Posterior cingulate gyrus (tissue), 11 donors: Measurements from ENCODE around the gene CPEB4.

Experiments
- DNase-seq, 10 donors: peaks; one replicate each; pipeline versions ENCODE4 v3.0.0 to v3.0.0-alpha.2; 2020 to 2021; ENCODE audit warnings: mixed read lengths in 3 of 10
- intact Hi-C: fragments of 100-400 bp; cut with DNase I; formaldehyde crosslinking; loops from one replicate; pipeline ENCODE4 v1.15.1; 2023

CPEB4 gene

GRCh38 chr5:173968154-173968797, 80.1 kb downstream of the CPEB4 start:
- intact Hi-C loops: loop anchor here (10.0 kb wide), 1 partner anchor 183 kb away; no protein-coding TSS in a partner anchor
- DNase-seq: peak in 8 of 10 donors; percentile 56 to 95 (median 72)

GRCh38 chr5:173969167-173970049, 81.3 kb downstream of the CPEB4 start:
- intact Hi-C loops: loop anchor here (5.0 to 10.0 kb wide), 4 partner anchors 77 to 675 kb away; no protein-coding TSS in a partner anchor
- DNase-seq: no peak

- DNase-seq: no peak
- intact Hi-C loops: loop anchor here (5.0 to 10.0 kb wide), 3 partner anchors 79 to 676 kb away; no protein-coding TSS in a partner anchor
These were observed 82.9 kb downstream of the CPEB4 start for GRCh38 chr5:173970878-173971650.

GRCh38 chr5:173971681-173972345, 83.7 kb downstream of the CPEB4 start:
- intact Hi-C loops: loop anchor here (5.0 to 10.0 kb wide), 3 partner anchors 80 to 677 kb away; no protein-coding TSS in a partner anchor
- no peak for DNase-seq

GRCh38 chr5:173972607-173972924, 84.4 kb downstream of the CPEB4 start:
- no peak for DNase-seq
- intact Hi-C loops: loop anchor here (5.0 to 10.0 kb wide), 3 partner anchors 80 to 678 kb away; no protein-coding TSS in a partner anchor

GRCh38 chr5:173972925-173973615, 84.9 kb downstream of the CPEB4 start:
- intact Hi-C loops: loop anchor here (1.0 to 10.0 kb wide), 4 partner anchors 81 to 678 kb away; no protein-coding TSS in a partner anchor
- peak; percentile 75 to 97 (median 89) for DNase-seq

GRCh38 chr5:173973616-173973969, 85.4 kb downstream of the CPEB4 start:
- DNase-seq: peak in 4 of 10 donors; percentile 34 to 89 (median 58)
- intact Hi-C loops: loop anchor here (1.0 to 10.0 kb wide), 4 partner anchors 81 to 679 kb away; no protein-coding TSS in a partner anchor

GRCh38 chr5:173974688-173975239, 86.6 kb downstream of the CPEB4 start:
- no peak for DNase-seq
- intact Hi-C loops: loop anchor here (5.0 to 10.0 kb wide), 3 partner anchors 82 to 680 kb away; no protein-coding TSS in a partner anchor

- intact Hi-C loops: no loop called here
- DNase-seq: no peak
These were observed 93.1 kb downstream of the CPEB4 start for GRCh38 chr5:173981185-173981761.

- intact Hi-C loops: no loop called here
- DNase-seq: no peak
These were observed 96.1 kb downstream of the CPEB4 start for GRCh38 chr5:173984218-173984617.

GRCh38 chr5:173988554-173989431, 100.6 kb downstream of the CPEB4 start, which contains the start of gene C5orf47:
Gene C5orf47, plus strand, starts transcription at chr5:173989170. Its CDS starts 94 bp downstream, at chr5:173989264.
- DNase-seq: no peak
- intact Hi-C loops: no loop called here

- peak in 1 of 10 donors; percentile 80 for DNase-seq
- intact Hi-C loops: no loop called here
These were observed 101.4 kb downstream of the CPEB4 start for GRCh38 chr5:173989432-173990082.

- intact Hi-C loops: no loop called here
- DNase-seq: no peak
These were observed 109.2 kb downstream of the CPEB4 start for GRCh38 chr5:173997331-173997730.

GRCh38 chr5:173998531-173998930, 110.4 kb downstream of the CPEB4 start:
- intact Hi-C loops: no loop called here
- DNase-seq: no peak

GRCh38 chr5:174000076-174000475, 111.9 kb downstream of the CPEB4 start:
- no peak for DNase-seq
- intact Hi-C loops: no loop called here

- intact Hi-C loops: no loop called here
- DNase-seq: no peak
These were observed 115.6 kb downstream of the CPEB4 start for GRCh38 chr5:174003795-174004194.

- no peak for DNase-seq
- intact Hi-C loops: no loop called here
These were observed 120.8 kb downstream of the CPEB4 start for GRCh38 chr5:174008922-174009321.
